NCI-H1417 (cell line): Measurements from ENCODE around the gene CDKN1A.
"Not testable (repeated sequence)": the region's sequence is repeated elsewhere in the genome, so short reads cannot be mapped to it uniquely, and the experiment has no call there.

ENCODE experiments used
- DNase-seq, 3 experiments: peaks; one replicate each; lab custom pipeline; 2025; lab: John Stamatoyannopoulos, UW

CDKN1A gene

DNA sequence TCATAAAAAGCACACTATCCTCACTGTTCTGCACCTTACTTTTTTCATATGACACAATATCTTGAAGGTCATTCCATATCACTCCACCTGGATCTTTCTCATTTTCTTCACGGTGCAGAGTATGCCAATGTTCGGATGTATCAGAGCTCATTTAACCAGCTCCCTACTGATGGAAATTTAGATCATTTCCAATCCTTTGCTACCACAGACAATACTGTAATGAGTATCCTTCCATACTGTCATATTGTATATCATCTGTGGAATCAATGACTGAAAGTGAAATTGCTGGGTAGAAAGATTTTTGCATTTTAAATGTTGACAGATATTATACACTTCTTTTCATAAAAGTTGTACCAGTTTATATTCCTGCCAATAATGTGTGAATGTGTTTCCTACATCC lies 16.9 kb downstream of the CDKN1A start:
- no peak for DNase-seq

DNA sequence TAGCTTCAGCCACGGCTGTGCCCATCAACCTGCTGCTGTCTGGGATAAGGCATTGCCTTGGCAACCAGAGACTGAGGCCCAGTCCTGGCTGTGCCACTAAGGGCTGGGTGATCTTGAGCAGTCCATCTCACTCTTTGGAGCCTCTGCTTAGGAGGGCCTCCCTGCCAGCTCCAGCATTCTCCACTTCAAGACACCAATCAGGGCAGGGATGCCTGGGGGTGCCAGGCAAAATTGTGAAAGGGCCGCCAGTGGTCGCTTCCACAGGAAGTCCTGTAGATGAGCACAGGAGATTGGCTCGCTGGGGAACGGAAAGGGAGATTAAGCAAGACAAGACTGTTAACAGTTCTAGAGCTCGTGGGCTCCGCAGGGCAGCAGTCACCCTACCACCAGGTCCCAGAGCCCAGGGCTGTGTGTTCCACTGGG lies 19.0 kb downstream of the CDKN1A start, which contains the start of gene RAB44:
Gene RAB44 (plus strand): TSS at position 346 of the 423 bp plus-strand sequence. CDS start 6,410 bp downstream, outside the sequence.
- no peak for DNase-seq

DNA sequence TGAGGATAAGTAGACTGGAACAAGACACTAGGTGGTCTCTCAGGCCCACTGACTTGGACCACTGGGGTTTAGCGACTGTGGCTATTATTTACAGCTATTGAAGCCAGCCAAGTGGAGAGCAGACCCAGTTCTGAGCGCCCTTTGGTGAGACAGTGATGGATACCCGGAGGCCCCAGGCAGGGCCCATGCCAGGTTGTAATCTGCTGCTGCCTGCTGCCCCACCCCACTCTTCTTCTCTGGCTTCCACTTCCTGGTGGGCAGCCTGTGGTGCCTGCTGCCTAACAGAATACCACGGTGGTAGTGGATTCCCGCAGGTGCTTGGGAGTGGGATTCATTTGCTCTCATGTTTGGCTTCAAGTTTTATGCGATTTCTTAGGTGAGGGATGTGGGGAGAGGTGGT lies 19.7 kb downstream of the CDKN1A start:
- DNase-seq, result no peak

DNA sequence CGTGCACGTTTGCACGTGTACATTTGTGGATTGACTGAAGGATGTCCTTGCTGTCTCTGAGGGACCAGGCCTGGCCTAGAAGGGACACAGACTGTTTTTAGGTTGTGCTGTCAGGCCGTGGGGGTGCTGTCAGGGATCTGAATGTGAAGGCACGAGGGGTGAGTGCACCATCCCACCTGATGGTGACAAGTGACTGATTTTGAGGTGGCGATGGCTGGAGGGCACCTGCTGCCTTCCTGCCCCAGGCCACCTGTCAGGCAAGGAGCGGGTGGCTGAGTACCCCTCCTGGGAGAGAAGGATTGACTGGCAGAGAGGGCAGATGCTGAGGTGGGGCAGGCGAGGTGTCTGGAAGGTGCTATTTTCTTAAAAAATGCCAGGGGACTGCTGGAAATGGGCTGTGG lies 20.4 kb downstream of the CDKN1A start:
- DNase-seq, result no peak

DNA sequence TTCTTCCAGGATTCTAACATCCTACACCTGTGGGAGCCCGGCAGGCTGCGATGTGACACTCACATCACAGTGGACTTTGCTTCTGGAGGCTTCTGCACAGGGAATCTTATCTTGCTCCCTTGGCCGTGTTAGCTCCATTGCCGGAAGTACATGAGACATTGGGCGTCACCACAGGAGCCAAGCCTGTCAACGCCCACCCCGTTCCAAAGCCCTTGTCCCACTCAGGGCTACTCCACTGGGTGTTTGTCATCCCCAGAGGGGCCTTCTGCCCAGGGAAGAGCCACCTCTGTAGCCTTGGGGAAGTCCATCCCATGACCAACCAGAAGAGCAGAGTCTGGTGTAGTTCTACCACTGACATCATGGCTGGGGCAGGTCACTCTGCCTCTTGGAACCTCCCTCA lies 20.8 kb downstream of the CDKN1A start:
- DNase-seq, result no peak

DNA sequence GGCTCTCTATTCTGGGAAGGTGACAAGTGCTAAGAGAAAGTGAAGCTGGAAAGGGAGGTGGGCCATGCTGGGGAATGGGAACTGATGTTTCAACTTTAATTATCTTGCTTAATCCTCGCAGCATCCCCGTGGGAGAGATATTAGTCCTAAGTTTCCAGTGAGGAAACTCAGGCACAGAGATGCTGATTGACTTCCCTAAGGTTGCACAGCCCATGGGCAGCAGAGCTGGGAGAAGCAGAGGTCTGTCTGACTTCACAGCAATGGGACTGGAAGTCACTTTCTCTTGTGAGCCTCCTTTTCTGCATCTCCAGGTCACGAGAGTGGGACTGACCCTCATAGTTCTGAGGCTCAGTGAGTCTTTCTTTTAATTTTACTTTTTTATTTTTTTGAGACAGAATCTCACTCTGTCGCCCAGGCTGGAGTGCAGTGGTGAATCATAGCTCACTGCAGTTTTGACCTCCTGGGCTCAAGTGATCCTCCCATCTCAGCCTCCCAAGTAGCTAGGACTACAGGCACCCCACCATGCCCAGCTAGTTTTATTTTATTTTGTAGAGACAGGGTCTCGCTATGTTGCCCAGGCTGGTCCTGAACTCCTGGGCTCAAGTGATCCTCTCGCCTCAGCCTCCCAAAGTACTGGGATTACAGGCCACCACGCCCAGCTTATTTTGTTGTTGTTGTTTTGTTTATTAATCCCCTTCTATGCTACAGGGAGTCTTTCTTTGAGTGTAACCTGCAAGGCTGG lies 21.7 kb downstream of the CDKN1A start:
- DNase-seq, result no peak

DNA sequence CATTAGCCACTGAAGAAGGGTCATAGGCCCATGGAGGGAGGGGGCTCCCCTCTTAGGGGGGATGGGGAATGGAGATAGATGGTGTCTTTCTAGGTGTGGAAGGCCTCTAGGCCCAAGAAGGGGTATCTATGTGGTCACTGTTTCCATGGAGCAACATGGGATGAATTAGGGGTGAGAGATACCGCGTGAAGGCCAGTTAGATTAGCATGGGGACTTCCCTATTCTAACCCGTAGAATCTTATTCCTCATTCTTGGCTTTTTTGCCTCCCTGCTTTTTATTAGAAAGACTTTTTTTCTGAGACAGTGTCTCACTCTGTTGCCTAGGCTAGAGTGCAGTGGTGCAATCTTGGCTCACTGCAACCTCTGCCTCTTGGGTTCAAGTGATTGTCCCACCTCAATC lies 22.3 kb downstream of the CDKN1A start:
- no peak for DNase-seq

DNA sequence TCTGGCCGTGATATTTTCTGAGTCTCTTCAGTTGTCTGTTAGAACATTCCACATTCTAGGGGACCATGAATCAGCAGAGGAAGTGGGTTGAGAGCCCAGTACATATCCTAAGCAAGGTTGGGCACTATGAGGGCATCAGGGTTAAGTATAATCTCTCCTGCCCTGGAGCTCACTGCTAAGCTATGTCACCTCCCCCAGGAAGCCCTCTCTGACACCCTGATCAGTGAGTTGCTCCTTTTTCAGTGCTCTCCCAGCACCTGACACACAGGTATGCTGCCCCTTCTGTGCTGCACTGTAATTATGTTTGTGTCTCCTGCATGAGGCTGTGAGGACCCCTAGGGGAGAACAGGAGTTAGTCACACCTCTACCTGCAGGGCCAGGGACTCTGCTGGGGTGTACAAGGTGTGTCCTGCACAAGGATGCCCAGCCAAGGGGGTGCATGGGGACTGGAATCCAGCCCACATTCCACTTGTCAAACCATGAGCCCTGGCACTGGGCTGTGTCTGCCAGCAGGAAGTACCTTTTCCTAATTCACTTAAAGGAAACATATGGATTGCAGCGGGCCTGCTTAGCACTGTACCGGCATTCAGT lies 23.0 kb downstream of the CDKN1A start:
- peak in 1 of 3 experiments; percentile 10 for DNase-seq

DNA sequence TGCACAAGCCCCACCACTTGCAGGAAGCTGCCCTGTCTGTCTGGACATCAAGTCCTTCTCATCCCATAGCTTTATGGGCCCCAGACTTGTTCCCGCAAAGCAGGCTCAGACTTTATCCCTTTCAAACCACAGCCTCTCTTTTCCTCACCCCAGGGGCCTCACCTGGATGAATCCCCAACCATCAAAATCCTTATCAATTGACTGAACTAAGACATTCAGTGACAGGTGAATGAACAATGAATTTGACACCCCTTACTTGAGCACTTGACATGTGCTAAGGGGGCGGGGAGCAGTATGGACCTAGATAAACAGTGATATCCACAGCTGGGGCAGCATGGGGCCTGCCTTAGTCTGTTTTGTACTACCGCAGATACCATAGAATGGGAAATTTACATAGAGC lies 24.1 kb downstream of the CDKN1A start:
- DNase-seq, result no peak

DNA sequence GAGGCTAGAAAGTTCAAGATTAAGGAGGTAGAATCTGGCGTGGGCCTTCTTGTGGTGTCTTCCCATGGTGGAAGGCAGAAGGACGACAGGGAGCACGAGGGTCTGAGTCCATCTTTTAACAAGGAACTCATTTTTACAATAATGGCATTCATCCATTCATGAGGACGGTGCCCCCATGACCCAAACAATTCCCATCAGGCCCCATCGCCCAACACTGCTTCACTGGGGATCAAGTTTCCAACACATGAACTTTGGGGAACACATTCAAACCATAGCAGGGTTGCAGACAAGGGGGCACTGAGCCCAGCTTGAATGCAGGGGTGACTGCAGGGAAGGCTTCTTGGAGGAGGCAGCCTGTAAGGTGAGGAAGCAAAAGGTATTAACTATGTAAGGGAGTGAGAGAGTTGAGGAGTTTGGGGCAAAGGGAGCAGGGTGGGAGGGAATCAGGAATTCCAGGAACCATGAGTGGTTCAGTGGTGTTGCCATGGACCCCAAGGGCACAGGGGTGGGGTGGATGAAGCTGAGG lies 24.6 kb downstream of the CDKN1A start:
- DNase-seq, result no peak

DNA sequence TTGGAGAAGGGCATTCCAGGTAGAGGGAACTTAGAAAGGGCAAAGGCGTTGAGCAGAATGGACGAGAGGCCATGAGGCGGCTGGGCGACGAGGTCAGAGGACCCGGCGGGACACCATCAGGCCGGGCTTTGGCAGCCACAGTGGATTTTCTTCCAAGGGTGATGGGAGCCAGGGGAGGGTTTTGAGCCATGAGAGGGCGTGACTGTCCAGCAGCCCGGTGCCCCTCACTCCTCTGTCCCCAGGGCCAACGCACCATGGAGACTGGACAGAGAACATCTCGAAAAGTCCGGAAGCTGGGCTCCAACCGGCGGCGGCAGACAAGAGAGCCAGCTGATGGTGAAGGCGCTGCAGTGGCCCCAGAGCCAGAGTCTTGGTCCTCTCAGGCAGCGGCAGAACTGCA lies 25.5 kb downstream of the CDKN1A start:
- DNase-seq, result no peak

DNA sequence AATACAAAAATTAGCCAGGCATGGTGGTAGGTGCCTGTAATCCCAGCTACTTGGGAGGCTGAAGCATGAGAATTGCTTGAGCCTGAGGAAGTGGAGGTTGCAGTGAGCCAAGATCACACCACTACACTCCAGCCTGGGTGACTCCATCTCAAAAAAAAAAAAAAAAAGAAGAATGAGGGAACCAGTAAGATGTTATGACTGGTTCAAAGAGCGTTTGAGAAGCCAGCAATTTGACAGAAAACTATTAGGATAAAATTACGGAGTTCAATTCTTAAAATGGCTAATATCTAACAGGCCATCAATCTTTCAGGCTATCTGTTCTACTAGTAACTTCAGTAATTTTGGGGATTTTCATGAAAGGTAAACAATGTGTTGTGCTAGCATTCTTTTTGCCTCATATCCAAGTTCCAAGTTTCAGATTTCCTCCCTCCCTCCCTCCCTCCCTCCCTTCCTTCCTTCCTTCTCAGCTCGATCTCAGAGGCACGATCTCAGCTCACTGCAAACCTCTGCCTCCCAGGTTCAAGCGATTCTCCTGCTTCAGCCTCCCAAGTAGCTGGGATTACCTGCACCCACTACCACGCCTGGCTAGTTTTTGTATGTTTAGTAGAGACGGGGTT lies 26.6 kb downstream of the CDKN1A start:
- not testable (repeated sequence) for DNase-seq

DNA sequence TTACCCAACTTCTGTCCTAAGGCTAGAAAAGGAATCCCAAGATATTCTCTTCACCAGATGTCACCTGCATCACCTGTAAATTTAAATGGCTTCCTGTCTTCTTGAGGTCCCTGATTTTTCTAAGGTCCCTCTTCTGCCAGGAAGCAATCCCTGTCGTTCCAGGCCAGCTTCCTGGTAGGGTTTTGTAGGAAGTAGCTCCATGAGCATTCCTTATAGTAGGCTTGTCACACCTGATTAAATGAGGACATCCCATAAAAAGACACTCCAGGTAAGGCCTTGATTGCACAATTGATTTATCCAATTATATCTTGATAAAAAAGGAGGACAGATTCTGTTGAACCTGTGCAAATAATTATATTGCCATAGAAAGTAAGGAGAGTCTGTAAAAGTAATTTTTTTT lies 27.8 kb downstream of the CDKN1A start:
- DNase-seq, result no peak

DNA sequence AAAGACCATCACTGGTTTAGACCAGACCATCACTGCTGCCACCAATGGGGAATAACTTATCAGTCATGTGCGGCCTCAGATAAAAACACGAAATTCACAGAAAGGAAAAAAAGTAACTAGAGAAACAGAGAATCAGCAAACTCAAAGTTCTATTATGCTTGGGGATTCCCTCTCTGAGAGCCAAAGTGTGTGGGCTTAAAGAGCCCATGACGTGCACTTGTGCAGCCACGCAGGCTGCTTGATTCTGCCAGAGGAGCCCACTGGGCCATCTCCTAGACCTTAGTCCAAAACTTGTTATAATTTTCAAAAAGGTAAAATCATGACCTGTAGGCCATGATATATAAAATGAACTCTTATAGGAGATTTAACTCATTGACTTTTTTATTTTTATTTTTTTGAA lies 34.3 kb downstream of the CDKN1A start:
- DNase-seq, result no peak

DNA sequence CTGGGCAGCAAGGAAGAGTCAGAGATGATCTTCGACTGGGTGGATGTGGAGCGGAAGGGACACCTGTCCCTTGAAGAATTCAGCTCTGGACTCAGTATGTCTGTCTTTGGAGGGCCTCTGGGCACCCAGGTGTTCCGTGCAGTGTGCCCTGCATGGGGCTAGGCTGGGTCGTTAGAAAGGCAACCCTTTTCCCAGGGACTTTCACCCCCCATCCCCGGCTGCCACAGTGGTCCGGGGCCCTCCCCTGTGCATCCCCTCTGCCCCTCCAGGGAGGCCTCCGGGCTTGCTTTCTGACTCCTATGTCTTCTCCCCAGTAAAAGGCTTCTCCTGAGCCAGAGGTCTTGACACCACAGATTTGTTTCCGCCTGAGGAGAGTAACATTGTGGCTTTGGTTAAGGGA lies 35.3 kb downstream of the CDKN1A start:
- no peak for DNase-seq

DNA sequence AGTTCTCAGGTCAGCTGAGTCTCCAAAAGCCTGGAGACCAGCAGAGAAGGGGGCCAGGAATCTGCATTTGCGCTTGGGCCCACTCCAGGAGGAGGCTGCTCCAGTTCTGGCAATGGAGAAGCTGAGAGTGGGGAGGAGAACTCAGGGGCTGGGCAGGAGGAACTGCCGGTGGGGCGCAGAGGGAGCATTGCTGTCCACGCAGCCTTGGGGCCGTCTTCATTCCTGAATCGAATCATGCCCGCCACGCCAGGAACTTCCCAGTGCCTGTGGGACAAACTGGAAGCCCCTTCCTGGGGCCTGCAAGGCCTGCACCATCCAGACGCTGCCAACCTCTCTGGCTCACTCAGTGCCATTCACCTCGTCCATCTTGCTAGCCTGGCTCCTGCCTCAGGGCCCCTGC lies 36.0 kb downstream of the CDKN1A start:
- DNase-seq, result no peak

DNA sequence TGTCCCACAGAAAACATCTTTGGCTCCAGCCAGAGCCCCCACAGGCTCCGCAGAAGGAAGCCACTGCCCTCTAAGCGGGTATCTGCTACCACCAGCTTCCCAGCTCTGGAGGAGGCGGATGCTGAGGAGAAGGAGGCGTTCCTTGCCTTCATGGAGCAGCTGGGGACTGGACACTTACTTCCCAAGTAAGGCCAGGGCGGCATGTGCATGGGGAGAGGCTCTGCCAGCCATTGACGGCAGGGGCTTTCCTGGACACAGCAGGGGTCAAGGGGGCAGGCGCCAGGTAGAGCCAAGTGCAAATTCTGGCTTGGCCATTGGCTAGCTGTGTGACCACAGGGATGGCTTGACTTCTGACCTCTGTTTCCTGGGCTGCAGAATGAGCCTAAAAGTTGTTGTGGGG lies 37.0 kb downstream of the CDKN1A start:
- DNase-seq, result no peak

DNA sequence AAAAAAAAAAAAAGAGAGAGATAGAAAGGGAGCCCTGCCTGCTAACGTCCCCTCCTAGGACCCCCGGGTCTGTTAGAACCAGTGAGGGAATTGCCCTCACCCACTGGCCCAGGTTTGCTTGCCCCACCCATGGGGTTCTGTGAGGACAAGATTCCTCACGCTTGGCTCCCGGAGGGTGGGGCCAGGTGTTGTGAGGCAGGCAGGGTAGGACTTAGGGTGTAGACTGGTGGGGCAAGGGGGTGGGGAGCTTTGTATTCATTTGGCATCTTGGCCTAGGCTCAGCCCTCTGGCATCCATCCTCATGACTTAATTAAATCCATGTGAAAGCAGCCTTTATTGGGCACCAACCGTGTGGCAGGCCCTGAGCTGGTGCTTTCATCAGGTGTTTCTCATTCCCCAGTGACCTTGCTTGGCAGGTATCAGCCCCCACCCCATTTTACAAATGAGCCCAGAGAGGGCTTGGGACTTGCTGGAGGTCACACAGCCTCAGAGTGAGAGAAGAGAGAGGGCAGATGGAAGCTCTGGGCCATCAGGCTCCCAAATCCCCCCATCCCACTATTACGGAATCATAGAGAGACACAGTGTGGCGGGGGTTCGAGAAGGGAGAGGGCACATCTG lies 38.1 kb downstream of the CDKN1A start:
- DNase-seq, result no peak

DNA sequence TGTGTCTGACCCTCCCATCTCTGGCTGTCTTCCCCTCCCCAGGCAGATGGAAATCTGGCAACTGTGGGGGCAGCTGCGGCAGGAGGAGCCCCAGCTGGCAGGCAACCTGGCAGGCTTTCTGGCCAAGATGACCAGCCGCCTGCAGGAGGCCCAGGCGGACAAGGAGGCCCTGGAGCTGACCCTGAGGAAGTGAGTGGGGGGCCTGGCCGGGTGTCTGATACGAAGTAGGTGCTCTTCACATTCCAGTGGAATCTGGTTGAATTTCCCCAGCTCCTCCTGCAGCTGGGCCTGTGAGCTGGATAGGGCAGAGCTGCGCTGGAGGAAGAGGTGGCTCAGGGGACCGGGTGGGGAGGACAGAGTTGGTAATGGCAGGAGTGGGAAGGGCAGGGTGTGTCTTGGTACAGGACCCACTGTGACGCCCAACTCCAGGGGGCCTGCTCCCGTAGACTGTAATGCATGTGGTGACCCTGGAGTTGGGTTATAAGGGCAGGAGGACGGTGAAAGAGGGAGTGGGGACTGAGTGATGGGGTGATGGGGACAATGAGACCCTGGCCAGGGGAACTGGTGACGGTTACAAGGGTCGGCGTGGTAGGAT lies 38.8 kb downstream of the CDKN1A start:
- DNase-seq, result no peak

DNA sequence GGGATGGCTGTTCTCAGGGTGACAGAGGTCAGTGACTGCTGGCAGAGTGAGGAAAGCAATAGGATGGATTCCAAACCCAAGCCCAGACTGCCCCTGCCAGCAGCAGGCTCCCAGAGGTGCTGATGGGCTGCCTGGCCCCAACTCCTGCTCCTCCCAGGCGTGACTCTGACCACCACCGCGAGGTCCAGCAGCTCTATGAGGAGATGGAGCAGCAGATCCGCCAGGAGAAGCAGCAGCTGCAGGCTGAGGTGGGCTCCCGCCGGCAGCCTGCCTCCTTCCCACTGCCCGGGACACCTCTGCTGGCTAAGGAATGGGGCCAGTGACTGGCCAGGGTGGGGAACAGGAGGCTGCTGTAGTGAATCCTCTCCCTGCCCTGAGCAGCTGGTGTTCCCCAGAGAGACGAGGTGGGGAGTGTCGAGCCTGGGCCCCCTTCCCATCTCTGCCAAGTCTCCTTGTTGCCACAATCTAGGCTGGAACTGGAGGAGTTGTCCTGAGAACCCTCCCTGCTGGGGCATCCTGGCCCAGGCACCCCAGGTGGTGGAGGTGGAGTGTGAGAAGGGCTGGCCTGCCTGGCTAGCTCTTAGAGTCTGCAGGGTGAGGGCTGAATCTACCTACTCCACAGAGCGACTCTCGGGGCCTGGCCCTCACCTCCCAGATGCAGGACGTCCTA lies 39.5 kb downstream of the CDKN1A start:
- no peak for DNase-seq

DNA sequence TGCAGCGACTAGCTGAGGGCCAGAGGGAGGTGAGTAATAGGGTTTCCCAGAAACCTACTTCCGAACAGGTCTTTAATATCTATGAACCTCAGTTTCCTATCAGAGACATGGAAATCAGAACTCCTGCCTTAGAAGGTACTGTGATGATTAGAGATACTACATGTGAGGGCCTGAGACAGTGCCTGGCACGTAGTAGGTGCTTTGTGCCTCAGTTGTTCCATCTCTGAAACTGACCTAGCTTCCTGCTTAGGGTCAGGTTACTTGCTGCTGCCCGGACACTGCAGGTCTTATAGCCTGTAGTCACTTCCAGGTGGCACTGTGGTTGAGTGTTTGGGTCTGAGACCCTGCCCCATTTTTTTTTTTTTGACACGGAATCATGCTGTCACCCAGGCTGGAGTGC lies 40.0 kb downstream of the CDKN1A start:
- no peak for DNase-seq

DNA sequence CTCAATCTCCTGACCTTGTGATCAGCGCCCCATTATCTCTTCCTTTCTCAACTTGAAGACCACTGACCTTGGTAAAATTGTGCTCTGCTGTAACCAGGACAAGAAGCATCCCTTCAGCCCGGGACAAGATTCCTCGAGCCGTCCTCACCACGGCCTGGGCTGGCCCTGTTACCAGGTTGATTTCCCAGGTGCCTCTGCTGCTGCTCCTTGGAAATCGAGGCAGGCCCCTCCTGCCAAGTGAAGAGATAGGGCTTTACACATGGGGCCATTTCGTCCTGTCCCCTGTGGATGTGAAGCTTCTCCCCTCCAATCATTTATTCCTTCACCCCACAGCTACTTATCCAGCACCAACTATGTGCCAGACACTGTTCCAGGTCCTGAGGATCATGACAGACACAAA lies 40.6 kb downstream of the CDKN1A start:
- no peak for DNase-seq
